ENCODE results near the gene UGCG.

DNA sequence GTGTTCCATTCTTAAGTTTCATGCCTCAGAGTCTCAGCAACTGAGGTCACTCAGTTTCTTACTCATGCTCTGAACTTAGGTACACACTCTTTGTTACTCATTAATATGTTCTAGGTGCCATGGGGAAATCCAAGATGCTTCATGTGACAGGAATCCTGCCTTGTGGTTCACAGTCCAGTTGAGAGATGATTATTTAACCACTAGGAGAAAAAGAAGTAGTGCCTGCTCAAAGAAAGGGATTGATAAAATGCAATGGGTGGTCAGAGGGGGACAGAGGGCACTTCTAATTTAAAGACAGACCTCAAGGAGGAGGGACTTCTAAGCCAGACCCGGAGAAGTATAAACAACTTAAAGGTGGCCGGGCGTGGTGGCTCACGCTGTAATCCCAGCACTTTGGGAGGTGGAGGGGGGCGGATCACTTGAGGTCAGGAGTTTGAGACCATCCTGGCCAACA is 69.0 kb downstream of the UGCG start:
- TF ChIP-seq, protein P1, sequence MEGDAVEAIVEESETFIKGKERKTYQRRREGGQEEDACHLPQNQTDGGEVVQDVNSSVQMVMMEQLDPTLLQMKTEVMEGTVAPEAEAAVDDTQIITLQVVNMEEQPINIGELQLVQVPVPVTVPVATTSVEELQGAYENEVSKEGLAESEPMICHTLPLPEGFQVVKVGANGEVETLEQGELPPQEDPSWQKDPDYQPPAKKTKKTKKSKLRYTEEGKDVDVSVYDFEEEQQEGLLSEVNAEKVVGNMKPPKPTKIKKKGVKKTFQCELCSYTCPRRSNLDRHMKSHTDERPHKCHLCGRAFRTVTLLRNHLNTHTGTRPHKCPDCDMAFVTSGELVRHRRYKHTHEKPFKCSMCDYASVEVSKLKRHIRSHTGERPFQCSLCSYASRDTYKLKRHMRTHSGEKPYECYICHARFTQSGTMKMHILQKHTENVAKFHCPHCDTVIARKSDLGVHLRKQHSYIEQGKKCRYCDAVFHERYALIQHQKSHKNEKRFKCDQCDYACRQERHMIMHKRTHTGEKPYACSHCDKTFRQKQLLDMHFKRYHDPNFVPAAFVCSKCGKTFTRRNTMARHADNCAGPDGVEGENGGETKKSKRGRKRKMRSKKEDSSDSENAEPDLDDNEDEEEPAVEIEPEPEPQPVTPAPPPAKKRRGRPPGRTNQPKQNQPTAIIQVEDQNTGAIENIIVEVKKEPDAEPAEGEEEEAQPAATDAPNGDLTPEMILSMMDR (IDR thresholded peaks at IDR 0.05): no peak
- TF ChIP-seq POLR2AphosphoS5 (IDR thresholded peaks at IDR 0.05; ENCODE audit: insufficient read depth in 1 of 2, low read depth in 1 of 2) (no peak), POLR2A (IDR thresholded peaks at IDR 0.05) (no peak)
